H9 (cell line): ENCODE data around the gene SH3RF2. TPM values are rescaled to one million over a fixed set of nuclear protein-coding genes. Genes with fewer than 3 reads are reported as not detected.

Experiments
- DNase-seq: peaks from one replicate; pipeline ENCODE4 v3.0.0-alpha.2; 2017
- H2AFZ ChIP-seq: one replicate; pipeline ENCODE4 v1.6.1; 2013; ENCODE audit warnings: mild to moderate bottlenecking, low read length, control low read depth, moderate library complexity
- H2AK5ac ChIP-seq: 2 replicates; pipeline ENCODE4 v1.6.1; 2013; ENCODE audit warnings: low read length, control low read depth, mixed read lengths; ENCODE audit not compliant: insufficient read length
- H2BK120ac ChIP-seq: one replicate; pipeline ENCODE4 v1.6.1; 2013; ENCODE audit warnings: low read depth, mild to moderate bottlenecking, low read length, control low read depth, inconsistent platforms; ENCODE audit not compliant: poor library complexity, severe bottlenecking
- H2BK12ac ChIP-seq: 2 replicates; pipeline ENCODE4 v1.6.1; 2013; ENCODE audit warnings: low read length, control low read depth, mixed read lengths, low read depth; ENCODE audit not compliant: insufficient read length
- H2BK15ac ChIP-seq: 2 replicates; pipeline ENCODE4 v1.6.1; 2013; ENCODE audit warnings: low read depth, low read length, control low read depth
- H2BK20ac ChIP-seq: one replicate; pipeline ENCODE4 v1.6.1; 2013; ENCODE audit warnings: low read depth, mild to moderate bottlenecking, low read length, control low read depth, inconsistent platforms; ENCODE audit not compliant: poor library complexity, severe bottlenecking
- H2BK5ac ChIP-seq: 2 replicates; pipeline ENCODE4 v1.6.1; 2013; ENCODE audit warnings: low read length, control low read depth, mixed read lengths; ENCODE audit not compliant: insufficient read length
- H3K14ac ChIP-seq: 2 replicates; pipeline ENCODE4 v1.6.1; 2013; ENCODE audit warnings: low read length, control low read depth; ENCODE audit not compliant: insufficient read depth
- H3K18ac ChIP-seq: 2 replicates; pipeline ENCODE4 v1.6.1; 2013; ENCODE audit warnings: low read depth, mild to moderate bottlenecking, mixed read lengths, low read length, control low read depth; ENCODE audit not compliant: insufficient read length
- H3K23ac ChIP-seq: 2 replicates; pipeline ENCODE4 v1.6.1; 2013; ENCODE audit warnings: low read length, control low read depth, mixed read lengths, low read depth; ENCODE audit not compliant: insufficient read length
- H3K23me2 ChIP-seq: 2 replicates; pipeline ENCODE4 v1.6.1; 2013; ENCODE audit warnings: low read depth, mild to moderate bottlenecking, mixed read lengths, low read length, control low read depth; ENCODE audit not compliant: insufficient read length, poor library complexity, severe bottlenecking
- H3K27ac ChIP-seq: 2 replicates; pipeline ENCODE4 v1.5.1; 2013; ENCODE audit warnings: low read length, control low read depth, mixed read lengths, low read depth; ENCODE audit not compliant: insufficient read length
- H3K27me3 ChIP-seq: 2 replicates; pipeline ENCODE4 v1.6.1; 2013; ENCODE audit warnings: low read length, control low read depth, inconsistent platforms; ENCODE audit not compliant: insufficient read depth
- H3K4ac ChIP-seq: 2 replicates; pipeline ENCODE4 v1.6.1; 2013; ENCODE audit warnings: low read depth, mild to moderate bottlenecking, control low read depth, inconsistent platforms, low read length, moderate library complexity
- H3K4me1 ChIP-seq: 2 replicates; pipeline ENCODE4 v1.6.1; 2013; ENCODE audit warnings: low read length, control low read depth, inconsistent platforms; ENCODE audit not compliant: insufficient read depth
- H3K4me2 ChIP-seq: 2 replicates; pipeline ENCODE4 v1.6.1; 2013; ENCODE audit warnings: low read length, control low read depth, mixed read lengths; ENCODE audit not compliant: insufficient read length, insufficient read depth
- H3K56ac ChIP-seq: 2 replicates; pipeline ENCODE4 v1.6.1; 2013; ENCODE audit warnings: low read depth, mild to moderate bottlenecking, mixed read lengths, low read length, control low read depth; ENCODE audit not compliant: insufficient read length
- H3K79me1 ChIP-seq: 2 replicates; pipeline ENCODE4 v1.6.1; 2013; ENCODE audit warnings: low read depth, mild to moderate bottlenecking, moderate library complexity, low read length, control low read depth, inconsistent platforms; ENCODE audit not compliant: insufficient read depth, poor library complexity, severe bottlenecking
- H3K79me2 ChIP-seq: 2 replicates; pipeline ENCODE4 v1.6.1; 2013; ENCODE audit warnings: low read length, control low read depth, inconsistent platforms; ENCODE audit not compliant: insufficient read depth
- H3K9ac ChIP-seq: 2 replicates; pipeline ENCODE4 v1.6.1; 2013; ENCODE audit warnings: low read length, control low read depth, mixed read lengths; ENCODE audit not compliant: insufficient read length; ENCODE audit errors: extremely low read depth
- H3K9me3 ChIP-seq: one replicate; pipeline ENCODE4 v1.6.1; 2013; ENCODE audit warnings: low read depth, low read length, inconsistent platforms; ENCODE audit not compliant: control insufficient read depth
- H3T11ph ChIP-seq: one replicate; pipeline ENCODE4 v1.6.1; 2013; ENCODE audit warnings: mild to moderate bottlenecking, low read length, control low read depth, inconsistent platforms
- H4K20me1 ChIP-seq: one replicate; pipeline ENCODE4 v1.6.1; 2013; ENCODE audit not compliant: control insufficient read depth, insufficient read length, insufficient read depth
- H4K5ac ChIP-seq: 2 replicates; pipeline ENCODE4 v1.6.1; 2013; ENCODE audit warnings: low read depth, mild to moderate bottlenecking, mixed read lengths, low read length, control low read depth; ENCODE audit not compliant: insufficient read length
- H4K8ac ChIP-seq: replicated peaks from 2 replicates; pipeline ENCODE4 v1.6.1; 2013; ENCODE audit warnings: low read length, control low read depth, mixed read lengths, low read depth; ENCODE audit not compliant: insufficient read length
- H4K91ac ChIP-seq: 2 replicates; pipeline ENCODE4 v1.6.1; 2013; ENCODE audit warnings: low read depth, mild to moderate bottlenecking, moderate library complexity, mixed read lengths, low read length, control low read depth; ENCODE audit not compliant: insufficient read length
- H3K27ac Mint-ChIP-seq, 3 experiments: 2 replicates in 2 of 3; 3 replicates in 1 of 3; pipeline ENCODE4 v1.8.0; 2020 to 2021; ENCODE audit warnings: mixed read lengths in 3 of 3, mild to moderate bottlenecking in 1 of 3, moderate library complexity in 1 of 3
- H3K27me3 Mint-ChIP-seq: 2 replicates; pipeline ENCODE4 v1.8.0; 2021; ENCODE audit warnings: low read depth, mild to moderate bottlenecking, moderate library complexity, mixed read lengths
- H3K36me3 Mint-ChIP-seq, 3 experiments: 2 replicates in 2 of 3; 3 replicates in 1 of 3; pipeline ENCODE4 v1.8.0; 2020 to 2021; ENCODE audit warnings: low read depth in 3 of 3, mixed read lengths in 3 of 3; ENCODE audit not compliant: insufficient read depth in 1 of 3
- H3K4me1 Mint-ChIP-seq, 2 experiments: 2 replicates each; pipeline ENCODE4 v1.8.0; 2020; ENCODE audit warnings: mixed read lengths in 2 of 2
- H3K4me3 Mint-ChIP-seq, 2 experiments: 2 replicates in 1 of 2; 3 replicates in 1 of 2; pipeline ENCODE4 v1.8.0; 2020 to 2021; ENCODE audit warnings: mild to moderate bottlenecking in 2 of 2, mixed read lengths in 2 of 2, moderate library complexity in 1 of 2
- H3K9me3 Mint-ChIP-seq, 2 experiments: 2 replicates in 1 of 2; 3 replicates in 1 of 2; pipeline ENCODE4 v1.8.0; 2020; ENCODE audit warnings: mild to moderate bottlenecking in 2 of 2, mixed read lengths in 2 of 2, moderate library complexity in 1 of 2
- WGBS: extraction: QIAGEN DNeasy Blood & Tissue Kit; methylation state at CpG from one replicate; pipeline ENCODE4 v1.1.7; 2013; ENCODE audit warnings: missing lambda C conversion rate, low lambda C conversion rate, mixed read lengths; ENCODE audit not compliant: insufficient read length; ENCODE audit errors: extremely low coverage; 5-methylcytosine and 5-hydroxymethylcytosine counted together
- total RNA-seq: library from RNA; stranded (reverse); gene quantifications from 2 replicates; pipeline ENCODE4 v1.2.1, GENCODE V29; 2021
- TF ChIP-seq, protein P1 (sequence below): fragments of 200-600 bp; sonication (generic); conservative IDR thresholded peaks from 3 replicates; pipeline ENCODE4 v1.8.0; 2021; ENCODE audit warnings: antibody characterized with exemption, mild to moderate bottlenecking

Gene SH3RF2
- total RNA-seq, 1 experiment from 2014 or later: 0.66 TPM

DNA sequence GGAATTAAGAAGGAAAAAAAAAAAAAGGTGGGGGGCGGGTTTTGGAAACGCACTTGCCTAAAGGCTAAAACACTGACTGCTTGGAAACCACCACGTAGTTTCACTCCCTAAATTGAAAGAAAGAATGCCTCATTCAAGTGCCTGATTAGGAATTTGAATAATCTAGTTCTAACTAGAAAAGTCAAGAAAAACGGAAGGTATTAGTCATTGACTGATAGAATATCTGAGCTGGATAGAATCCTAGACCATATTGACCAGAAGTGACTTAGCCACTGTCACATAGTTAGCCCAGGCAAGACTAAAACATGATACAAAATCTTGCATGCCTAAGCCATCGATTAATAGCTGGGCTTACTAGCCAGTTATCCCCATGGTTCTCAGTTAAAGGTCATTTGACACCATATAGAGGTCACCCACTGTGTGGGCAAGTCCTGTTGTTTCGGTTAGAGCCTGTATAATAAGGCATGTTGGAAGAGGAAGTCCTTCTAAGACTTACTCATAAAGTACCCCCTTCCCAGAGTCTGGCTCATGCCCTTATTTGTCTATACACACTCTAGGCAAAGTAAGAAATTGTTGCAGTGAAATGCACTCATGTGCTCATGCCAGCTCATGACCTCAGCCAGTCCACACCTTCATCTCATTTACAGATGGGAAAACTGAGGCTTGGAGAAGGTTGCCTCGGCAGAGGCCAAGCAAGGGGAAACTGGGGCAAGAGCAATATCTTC, 40.2 kb downstream of the SH3RF2 start:
- Histone ChIP-seq H2BK5ac (no peak overlapping the region), H3K23ac (no peak overlapping the region), H2BK15ac (no peak overlapping the region), H4K5ac (no peak overlapping the region), H3K23me2 (no peaks in the 10 kb centered on the region), H3K4me2 (no peak overlapping the region), H3K27ac (no peak overlapping the region), H3K56ac (no peak overlapping the region), H4K20me1 (no peaks in the 10 kb centered on the region), H2AK5ac (no peak overlapping the region), H3K79me2 (no peaks in the 10 kb centered on the region), H2BK120ac (no peak overlapping the region), H2AFZ (no peak overlapping the region), H3K79me1 (no peaks in the 10 kb centered on the region), H4K8ac (no peak overlapping the region), H3K27me3 (no peaks in the 10 kb centered on the region), H3K14ac (no peak overlapping the region), H3K4ac (no peak overlapping the region), H3K18ac (no peak overlapping the region), H2BK20ac (no peak overlapping the region), H3K9ac (no peak overlapping the region), H4K91ac (no peak overlapping the region), H3K4me1 (peaks cover under 1% of the 10 kb centered on the region; the same call in 1 of the 2 replicates), H3T11ph (no peak overlapping the region), H3K9me3 (no peaks in the 10 kb centered on the region), H2BK12ac (no peak overlapping the region)
- H3K9me3 Mint-ChIP-seq: peaks cover 0 to 3% of the 10 kb centered on the region in 2 experiments; a peak in 2 of 5 replicates
- DNase-seq: no peak
- H3K27ac Mint-ChIP-seq: no peak overlapping the region
- peaks cover 0 to 5% (median 3%) of the 10 kb centered on the region in 3 experiments; a peak in 2 of 7 replicates for H3K36me3 Mint-ChIP-seq
- TF ChIP-seq, protein P1, sequence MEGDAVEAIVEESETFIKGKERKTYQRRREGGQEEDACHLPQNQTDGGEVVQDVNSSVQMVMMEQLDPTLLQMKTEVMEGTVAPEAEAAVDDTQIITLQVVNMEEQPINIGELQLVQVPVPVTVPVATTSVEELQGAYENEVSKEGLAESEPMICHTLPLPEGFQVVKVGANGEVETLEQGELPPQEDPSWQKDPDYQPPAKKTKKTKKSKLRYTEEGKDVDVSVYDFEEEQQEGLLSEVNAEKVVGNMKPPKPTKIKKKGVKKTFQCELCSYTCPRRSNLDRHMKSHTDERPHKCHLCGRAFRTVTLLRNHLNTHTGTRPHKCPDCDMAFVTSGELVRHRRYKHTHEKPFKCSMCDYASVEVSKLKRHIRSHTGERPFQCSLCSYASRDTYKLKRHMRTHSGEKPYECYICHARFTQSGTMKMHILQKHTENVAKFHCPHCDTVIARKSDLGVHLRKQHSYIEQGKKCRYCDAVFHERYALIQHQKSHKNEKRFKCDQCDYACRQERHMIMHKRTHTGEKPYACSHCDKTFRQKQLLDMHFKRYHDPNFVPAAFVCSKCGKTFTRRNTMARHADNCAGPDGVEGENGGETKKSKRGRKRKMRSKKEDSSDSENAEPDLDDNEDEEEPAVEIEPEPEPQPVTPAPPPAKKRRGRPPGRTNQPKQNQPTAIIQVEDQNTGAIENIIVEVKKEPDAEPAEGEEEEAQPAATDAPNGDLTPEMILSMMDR: no peak
- no peaks in the 10 kb centered on the region for H3K27me3 Mint-ChIP-seq
- no peak overlapping the region for H3K4me3 Mint-ChIP-seq
- peaks cover 4 to 5% of the 10 kb centered on the region in 2 experiments for H3K4me1 Mint-ChIP-seq
- WGBS: no CpG with 5 or more reads among the region's 7 CpGs
